HG03521 (cell line): Measurements from ENCODE around the gene NCKAP5.
"Not testable (repeated sequence)": the region's sequence is repeated elsewhere in the genome, so short reads cannot be mapped to it uniquely, and the experiment has no call there.

Source experiments
- ATAC-seq: cut with Tn5 transposase; IDR thresholded peaks from one replicate; pipeline ENCODE4 v1.9.1; 2021; ENCODE audit warnings: mild to moderate bottlenecking, moderate library complexity; ENCODE audit not compliant: unreplicated experiment

The NCKAP5 gene

DNA sequence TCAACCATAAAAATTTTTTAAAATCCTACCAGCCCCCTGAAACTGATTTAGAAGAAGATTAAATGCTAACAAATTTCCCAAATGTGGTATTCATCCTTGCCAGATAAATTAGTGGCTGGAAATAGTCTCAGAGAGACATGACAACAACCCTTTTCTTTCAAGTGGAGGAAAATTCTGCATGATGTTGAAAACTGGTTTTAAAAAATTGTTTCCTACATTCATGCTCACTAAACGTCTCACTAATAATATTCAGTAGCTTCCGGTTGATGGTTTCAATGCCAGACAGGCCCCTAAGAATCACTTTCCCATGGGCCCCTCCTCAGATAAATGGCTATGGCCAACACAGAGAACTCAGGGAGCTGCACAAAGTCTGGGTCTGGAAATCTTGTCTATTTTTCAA lies 43.2 kb downstream of the NCKAP5 start:
- no peak for ATAC-seq

DNA sequence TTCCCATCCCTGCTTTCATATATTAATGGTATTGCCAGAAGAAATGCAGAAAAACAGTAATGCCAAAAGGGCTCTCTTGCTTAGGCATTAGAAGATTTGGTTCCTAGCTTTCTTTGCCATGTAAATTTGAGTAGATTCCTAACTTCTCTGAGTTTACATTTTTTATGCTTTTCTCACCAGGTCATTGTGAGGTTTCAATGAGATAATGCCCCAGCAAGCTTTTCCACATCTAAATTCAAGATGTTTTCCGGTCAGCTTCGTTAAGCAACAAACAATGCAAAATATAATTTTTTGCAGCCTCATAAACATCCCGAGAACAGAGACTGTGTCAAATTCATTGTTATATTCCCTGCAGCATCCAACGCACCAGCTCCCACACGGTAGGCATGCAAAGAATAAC lies 44.9 kb downstream of the NCKAP5 start:
- no peak for ATAC-seq

DNA sequence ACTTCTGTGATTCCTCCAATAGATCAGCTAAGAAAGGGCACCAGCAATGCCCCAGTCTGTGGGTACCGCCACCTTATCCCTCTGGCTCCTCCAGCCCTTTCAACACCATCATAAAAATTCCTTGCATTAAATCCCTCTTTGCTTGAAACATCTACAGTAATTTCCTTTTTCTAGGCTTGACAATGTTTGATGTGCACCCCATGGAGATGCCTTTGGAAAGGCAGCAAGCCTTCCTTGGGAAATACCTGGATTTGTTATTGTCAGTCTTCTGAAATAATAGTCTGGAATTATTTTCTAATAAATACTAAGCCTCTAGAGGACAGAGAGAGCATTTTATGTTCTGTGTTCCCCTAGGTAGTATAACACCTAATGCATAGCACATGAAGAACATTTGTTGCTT lies 46.1 kb downstream of the NCKAP5 start:
- no peak for ATAC-seq

DNA sequence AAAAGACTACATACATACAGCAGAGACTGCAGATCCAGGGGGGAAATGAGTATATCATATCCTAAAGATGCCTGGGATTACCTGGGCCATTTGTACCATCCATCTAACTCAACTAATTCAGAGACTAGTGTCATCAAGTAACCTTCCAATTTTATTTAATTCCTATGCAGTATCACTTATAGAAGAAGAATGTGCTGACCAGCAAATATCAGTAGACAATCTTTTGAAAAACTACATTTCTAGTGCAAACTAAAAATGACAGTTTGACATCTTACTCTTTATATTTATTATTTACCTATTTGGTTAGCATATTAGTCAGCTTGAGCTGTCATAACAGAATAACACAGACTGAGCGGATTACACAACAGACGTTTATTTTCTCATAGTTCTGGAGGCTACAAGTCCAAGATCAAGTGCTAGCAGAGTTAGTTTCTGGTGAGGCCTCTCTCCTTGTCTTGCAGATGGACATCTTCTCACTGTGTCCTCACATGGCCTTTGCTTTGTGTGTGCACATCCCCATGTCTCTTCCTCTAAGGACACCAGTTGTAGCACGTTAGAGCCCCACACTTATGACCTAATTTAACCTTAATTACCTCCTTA lies 47.0 kb downstream of the NCKAP5 start:
- ATAC-seq, result no peak

DNA sequence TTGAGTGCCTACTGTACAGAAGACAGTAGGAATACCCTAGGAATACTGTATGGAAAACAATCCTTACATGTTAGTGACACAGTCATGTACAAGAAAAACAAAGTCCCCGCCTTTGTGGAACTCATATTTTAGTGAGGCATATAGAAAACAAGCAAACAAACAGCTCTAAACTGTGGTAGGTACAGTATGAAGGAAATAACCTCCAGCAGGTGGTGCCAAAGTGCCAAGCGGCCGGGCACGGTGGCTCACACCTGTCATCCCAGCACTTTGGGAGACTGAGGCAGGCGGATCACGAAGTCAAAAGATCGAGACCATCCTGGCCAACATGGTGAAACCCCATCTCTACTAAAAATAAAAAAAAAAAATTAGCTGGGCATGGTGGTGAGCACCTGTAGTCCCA lies 48.6 kb downstream of the NCKAP5 start:
- ATAC-seq, result not testable (repeated sequence)

DNA sequence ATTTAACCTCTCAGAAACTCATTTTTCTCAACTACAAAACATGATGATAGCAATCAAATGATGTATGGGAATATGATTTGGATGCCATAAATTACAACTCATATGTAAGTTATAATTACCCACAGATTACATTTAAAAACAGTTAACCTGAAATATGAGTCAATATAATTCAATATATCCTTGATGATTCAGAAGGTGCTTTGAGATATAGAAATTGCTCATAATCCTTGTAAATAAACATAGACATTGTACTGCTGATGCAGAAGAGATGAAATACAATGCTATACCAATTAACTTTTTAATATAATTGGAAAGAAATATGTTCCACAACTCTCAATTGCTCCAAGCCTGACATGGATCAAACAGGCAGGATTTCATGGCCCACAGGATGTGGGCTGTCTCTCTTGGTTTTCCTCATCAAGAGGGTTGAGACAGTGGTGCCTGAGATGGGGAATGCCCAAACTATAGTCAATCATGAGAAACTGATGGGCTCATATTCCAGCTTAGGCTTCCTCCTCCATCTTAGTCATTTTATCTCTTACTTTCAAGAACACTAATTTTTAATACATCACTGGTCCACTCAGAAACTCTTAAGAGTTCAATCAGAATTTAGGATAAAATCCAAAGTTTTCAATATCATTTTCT lies 49.4 kb downstream of the NCKAP5 start:
- ATAC-seq, result no peak

DNA sequence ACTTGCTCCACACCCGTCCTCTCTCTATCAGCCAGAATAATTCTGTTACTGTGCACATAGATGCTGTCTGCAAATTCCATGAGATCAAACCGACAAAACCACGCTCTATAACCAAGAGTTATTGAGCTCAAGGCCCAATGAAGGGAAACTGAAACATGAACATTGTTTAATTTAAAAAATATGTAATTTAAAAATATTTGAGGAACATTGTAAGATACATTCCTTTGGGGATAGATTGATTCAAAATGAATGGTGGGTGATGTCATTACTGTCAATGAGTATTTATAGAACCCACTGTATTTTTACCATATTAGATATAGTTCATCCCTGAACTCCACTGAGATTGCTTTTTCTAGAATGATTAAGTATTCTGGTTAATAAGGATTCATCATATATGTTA lies 50.4 kb downstream of the NCKAP5 start:
- ATAC-seq, result no peak

DNA sequence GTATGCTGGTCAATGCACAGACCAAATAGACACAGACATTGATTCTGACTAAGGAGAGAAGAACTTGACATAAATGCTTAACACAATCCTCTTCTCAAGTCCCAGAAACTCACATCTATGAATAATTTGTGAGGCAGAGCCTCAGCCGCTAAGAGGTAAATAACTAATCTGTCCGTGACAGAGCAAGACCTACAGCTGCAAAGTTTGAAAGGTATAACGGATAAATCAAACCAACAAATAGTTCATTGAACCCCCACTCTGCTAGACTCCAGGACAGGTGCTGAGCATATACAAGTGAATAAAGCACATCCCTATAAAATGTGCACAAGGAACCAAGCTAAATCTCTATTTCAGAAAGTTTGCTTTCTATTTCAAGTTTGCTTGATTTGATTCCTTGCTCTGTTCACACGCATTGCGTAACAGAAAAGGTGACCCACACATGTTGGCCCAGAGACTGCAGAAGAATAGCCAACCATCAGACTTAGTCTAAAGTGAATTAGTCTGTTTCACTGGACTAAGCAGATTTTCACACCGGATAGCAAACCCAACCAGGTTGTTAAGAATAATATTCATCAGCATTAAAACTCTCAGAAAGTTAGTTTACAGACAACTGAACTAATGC lies 51.7 kb downstream of the NCKAP5 start:
- no peak for ATAC-seq

DNA sequence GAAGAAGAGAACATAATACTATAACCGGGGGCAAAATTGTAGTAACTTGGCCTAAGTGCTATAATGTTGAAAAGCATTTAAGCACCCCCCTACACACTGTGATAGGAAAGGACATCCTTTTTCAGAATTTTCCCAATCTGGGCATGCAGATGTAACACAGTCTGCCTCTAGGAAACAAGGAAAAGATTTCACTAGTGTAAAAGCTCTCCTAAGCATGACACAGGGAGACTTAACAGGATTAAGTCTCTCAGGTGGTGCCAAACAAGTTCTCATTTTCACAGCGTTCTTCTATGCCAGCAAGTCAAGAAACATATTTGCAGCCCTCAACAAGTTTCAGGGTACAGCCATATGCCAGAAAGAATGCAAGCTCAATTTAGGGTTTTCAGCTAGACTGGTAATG lies 53.0 kb downstream of the NCKAP5 start:
- ATAC-seq, result no peak

DNA sequence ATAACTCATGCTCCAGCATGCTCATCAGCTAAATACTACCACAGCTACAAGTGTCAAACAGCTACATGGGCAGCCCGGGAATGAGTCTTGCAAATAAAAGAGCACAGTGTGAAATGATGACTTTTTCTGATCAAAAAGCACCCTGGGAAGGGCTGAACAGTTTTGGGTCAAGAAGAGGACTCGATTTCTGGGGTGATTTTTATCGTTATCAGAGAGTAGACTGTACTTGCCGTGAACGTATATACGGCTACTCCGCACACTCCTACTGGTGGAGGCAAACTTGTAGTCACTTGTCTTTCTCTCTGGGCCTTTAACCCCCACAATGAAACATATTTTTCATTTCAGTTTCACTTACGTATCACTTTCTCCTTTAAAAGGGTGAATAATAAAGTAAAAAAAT lies 54.4 kb downstream of the NCKAP5 start:
- no peak for ATAC-seq

DNA sequence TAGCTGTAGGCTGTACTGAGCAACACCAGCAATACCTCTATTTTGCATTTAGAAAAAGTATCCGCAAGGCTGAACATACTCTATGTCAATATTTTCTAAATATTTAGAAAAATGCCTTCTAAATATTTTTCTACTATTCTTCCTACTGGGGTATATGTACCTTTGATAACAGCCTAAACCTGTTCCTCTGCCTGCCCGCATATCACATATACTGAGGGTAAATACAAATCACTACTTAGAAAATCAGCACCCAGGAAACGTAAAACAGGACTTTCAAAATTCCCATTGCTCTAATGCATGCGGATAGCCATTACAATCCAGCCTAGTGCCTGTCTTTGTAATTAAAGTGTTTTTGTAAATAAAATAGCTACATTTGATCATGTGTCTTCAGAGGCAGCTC lies 56.1 kb downstream of the NCKAP5 start:
- no peak for ATAC-seq

DNA sequence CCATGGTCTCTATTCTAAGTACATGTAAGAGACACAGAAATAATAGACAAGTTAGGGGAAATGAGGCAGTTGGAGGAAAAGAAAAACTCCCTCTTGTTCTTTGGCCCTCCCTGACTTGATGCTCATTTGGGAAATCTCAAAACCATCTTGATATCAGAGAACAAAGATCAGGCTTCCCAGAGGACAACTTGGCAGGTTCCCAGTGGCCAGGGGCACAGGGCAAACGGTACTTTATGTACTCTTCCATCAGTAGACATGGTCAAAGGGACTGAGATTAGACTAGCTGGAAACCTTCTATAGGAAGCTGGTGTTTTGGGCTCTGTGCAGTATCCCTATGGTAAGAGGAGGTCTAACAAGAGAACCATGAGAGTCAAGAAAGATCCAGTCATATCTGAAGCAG lies 56.6 kb downstream of the NCKAP5 start:
- no peak for ATAC-seq

DNA sequence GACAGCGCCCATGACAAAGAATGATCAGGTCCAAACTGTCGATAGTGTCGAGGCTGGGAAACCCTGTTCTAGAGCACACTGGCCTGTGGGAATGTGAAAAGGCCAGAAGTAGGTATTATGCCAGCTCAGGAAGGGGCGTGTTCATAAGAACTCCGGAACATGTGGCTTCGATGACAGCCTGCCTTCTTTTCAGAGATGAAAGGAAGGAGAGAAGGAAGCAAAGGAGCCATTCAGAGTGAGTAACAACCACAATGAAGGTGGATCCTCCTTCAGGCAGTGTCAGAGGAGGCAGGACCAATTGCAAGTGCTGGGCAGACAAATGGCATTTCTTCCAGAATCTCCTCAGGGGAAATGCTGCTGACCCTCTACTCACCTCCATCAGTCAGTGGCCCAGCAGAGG lies 58.5 kb downstream of the NCKAP5 start:
- ATAC-seq, result no peak

DNA sequence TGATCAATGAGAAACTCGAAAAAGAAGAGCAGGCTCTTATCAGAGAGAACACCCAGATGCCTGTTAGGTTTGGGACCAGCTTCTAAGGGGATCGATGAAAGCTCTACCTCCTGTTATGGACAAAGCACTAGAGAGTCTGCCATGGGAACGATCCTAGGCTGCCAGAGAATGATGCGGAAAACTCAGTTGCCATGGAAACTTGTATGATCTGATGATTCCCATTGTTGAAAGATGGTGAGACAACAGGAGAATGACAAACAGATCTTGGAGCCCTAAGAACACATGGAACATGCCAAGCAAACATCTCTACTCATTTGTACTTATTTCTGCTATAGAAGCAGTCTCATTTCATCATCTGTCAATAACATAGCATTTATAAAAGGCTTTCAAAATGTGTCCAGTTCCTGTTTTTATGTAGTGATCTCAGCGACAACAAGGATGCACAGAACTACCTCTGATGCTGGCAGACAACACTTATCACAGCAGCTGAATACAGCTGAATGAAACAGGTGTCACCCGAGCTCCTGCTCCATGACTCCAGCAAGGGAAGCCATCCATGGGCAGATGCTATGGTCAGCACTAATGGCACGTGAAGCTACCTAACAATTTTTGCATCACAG lies 59.6 kb downstream of the NCKAP5 start:
- ATAC-seq, result no peak

DNA sequence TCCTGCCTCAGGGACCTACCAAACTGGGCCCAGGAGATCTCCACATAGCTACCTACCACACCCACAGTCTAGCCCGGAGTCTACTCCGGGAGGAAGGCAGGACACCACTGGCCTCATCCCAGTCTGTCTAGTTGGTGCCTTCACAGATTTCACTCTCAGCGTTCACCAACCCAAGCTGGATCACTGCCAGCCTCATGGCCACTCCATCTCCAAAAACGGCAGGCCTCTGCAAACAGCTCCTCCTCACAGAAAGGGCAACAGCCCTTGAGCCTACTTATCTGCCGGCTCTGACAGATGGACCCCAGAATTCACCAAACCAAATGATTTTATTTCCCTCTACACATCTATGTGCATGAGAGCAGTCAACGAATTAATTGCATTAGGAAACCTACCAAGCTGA lies 61.3 kb downstream of the NCKAP5 start:
- no peak for ATAC-seq

DNA sequence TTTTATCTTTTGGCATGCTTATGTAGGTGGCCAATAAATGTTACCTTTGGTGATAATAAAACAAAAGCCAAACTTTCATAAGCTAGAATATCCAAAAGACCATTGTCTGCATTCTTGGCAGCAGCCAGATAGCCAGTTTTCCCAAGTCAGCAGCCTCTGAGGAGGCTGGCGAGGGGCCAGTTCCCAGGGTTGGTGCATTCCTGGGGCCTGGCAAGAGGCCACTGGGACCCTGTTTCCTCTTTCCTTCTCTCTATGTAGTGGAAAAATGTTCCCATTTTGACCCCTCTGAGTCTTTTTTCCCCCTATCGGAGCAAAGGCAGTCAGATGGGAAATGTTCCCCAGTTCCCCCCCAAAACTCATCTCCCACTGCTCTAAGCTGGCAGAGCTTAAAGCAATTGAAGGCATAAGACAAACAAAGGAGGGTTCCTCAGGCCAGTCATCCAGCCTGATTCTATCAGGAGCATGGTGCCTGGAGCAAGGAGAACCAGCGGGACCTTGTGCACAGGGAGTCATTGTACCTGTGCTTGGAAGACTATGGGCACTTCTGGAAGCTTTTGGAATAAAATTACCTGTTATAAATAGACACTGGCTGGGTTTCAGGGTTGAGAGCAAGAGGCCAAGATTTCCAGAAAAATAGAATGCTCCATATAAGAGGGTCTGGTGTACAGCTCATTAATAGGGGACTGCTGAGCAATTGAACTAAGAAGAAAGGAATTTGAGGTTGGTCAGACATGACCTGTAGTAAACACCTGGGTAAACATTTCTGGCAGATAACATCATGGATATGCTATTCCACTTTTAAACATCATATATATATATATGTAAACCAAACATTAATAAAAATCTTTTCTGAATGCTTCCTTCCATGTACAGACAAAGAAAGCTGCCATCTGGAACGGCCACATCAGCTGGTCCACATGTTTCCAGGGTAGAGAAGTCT lies 63.4 kb downstream of the NCKAP5 start:
- no peak for ATAC-seq

DNA sequence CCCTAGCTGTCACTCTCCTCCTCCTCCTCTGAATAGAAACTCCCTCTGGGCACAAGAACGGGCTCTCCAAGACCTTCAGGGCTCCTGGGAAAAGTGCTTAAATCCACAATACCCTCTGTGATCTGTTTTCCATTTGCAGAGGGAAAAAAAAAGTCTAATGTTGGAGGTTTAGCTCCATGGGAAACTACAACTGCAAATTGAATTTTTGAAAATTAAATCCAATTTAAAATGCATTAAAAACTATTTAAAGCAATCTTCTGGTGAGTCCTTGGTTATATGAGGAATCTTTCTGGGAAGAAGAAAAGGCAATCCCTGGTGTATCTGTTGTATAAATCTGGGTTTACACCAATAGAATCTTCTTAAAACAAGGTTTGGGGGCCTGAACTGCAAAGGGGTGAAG lies 64.3 kb downstream of the NCKAP5 start:
- no peak for ATAC-seq

DNA sequence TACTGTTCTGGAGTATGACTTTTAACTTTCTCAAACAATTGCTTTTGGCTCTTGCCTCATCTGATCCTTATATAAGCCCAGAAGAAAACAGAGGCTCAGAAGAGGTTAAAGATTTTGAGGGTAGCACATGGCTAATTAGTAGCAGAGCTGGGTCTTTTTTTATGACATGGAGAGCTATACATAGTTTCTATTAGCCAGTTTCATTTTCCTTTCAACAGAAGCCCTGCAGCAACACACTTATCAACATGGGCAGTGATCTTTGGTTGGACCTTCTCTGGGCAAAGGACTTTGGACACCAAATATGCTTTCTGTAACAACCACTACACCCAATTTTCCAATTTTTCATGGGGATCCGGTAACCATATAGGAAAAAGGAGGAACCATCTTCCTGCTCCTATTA lies 64.9 kb downstream of the NCKAP5 start:
- ATAC-seq, result peak; percentile 74

DNA sequence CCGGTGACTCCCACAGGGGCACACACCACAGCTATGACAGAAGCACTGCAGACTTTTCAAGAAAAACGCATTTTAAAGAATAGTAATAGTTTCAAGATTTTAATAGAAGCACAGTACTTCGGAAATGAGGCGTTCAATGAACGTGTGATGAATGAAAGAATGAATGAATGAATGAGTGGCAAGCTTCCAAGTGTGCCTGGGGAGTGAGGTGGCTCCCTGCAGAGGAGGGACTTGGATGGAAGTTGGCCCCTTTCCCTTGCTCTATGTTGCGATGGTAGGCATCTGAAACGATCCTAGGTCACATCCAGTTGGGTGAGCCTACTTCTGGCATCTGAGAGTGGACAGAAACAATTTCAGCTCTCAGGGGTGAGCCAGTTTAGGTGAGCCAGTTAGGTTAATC lies 65.6 kb downstream of the NCKAP5 start:
- no peak for ATAC-seq

DNA sequence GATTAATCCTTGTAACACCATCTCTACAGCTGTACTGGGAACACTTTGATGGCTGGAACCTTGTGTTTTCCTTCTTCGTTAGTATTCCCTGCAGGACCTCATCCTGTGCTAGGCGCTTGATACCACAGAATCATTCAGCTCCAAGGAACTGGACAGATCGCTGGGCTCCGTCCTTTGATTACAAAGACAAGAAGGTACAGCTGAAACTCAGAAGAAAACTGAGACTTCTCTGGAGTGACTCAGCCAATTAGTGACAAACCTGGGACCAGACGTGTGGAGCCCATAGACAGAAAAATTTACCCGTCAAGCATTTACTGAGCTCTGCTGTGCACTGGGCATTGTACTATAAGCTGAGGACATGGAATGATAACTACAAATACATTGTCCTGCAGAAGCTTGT lies 67.3 kb downstream of the NCKAP5 start:
- ATAC-seq, result no peak
